NCI-H524 treated with DMSO at 0.1 percent for 48 hours (cell line): ENCODE results near the gene TCF4.

Experiments
- DNase-seq: peaks from one replicate; lab custom pipeline; 2025; lab: John Stamatoyannopoulos, UW

Gene TCF4

GRCh38 chr18:55585920-55586561 is 2.0 kb downstream of the TCF4 start:
- no peak for DNase-seq

- DNase-seq = no peak
These were observed 2.7 kb downstream of the TCF4 start for GRCh38 chr18:55585065-55585919.

DNA sequence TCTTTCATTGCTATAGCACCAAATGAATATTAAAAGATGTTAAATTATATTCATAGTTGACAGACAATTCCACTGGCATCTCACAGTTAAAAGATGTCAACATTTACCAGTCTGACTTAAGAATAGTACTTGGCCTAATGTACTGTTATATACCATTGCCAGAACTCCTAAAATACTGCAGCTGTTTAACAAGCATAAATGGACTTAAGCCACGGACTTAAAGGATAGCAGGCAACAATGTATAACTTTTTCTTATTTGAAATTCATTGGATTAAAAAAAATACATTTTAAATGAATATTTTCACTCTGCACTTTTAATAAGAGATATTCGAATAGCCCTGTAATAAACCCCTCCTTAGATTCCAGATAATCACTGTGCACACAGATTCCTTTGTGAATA is 3.8 kb downstream of the TCF4 start:
- no peak for DNase-seq

DNA sequence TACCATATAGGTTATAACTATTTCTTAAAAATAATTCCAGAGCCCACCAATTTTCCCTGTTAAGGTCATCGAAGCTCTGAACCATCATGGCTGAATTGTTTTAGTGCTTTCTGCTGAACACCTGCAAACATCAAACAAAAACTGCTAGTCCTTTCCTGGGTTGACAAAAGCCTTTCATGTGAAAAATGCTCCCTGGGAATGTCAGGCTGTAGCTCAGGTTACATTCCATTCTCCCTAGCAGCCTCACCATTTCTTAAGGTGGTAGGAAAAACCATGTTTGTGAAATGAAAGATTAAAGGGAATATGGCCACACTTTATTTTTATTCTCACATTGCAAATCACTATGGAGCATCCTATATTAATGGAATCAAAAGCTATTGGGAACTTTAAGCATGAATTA is 5.7 kb downstream of the TCF4 start:
- DNase-seq = no peak

- DNase-seq = no peak
These were observed 8.3 kb downstream of the TCF4 start for GRCh38 chr18:55579501-55580270.

DNA sequence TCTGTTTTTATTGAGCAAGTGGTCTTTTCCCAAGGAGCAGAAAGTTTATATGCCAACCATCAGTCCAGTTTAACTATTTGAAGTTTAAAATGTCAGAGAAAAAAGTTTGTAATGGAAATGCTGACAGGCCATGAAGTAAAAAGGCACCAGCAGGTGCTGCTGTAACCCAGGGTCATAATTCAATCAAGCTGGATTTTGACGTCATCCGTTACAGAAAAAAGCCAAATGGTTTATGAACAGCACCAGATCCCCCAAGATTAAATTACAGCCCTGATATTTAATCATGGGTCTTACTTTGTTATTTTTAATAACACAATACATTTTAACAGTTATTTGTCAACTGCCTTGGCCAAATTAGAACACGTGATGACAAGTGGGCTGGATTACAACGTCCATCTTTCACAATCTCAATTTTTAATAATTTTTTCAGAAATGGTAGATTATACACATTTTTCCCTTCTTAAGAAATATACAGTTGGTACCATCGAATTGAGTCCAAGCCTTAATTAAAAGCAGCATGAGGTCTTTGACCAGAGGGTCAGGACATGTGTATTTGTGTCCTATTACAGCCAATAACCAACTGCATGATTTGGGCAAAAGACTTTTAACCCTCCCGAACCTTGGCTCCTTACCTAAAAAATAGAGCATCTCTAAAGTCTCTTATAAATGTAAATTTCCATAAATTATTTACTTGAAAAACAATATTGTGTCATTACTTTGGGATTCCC is 10.0 kb downstream of the TCF4 start:
- no peak for DNase-seq

GRCh38 chr18:55576001-55576400 is 12.0 kb downstream of the TCF4 start:
- no peak for DNase-seq

DNA sequence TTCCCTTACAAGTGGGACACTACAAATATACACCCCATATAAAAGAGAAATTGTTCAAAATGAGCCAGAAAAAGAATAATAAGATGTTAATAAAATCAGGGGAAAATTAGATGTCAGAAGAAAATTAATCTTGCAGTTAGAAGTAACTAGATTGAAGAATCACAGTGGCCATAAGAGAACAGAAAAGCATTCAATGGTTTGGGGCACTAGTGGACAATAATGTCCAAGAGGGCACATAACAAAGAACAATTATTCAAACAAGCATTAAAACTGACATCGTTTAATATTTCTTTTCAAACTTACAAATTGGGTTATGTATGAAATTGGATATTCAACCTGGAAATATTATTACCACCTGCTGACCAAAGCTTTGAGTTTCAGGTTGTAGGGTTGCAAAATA is 12.9 kb downstream of the TCF4 start:
- DNase-seq = no peak

- no peak for DNase-seq
These were observed 14.6 kb downstream of the TCF4 start for GRCh38 chr18:55573386-55573785.

DNA sequence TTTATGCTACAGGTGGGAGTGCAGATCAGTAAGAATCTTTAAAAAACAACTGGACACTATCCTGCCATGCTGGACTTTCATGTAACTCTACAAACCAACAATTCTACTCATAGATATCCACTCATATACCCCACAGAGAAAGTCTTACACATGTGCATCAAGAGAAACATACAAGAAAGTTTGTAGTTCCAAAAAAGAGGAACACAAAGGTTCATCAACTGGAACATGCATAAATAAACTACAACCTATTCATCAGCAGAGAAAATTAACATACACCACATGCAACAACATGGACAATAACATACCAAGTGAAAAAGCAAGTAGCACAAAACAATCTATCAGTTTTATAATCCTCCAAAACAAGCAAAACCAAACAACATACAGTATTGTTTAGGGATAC is 17.0 kb downstream of the TCF4 start:
- DNase-seq = no peak

DNA sequence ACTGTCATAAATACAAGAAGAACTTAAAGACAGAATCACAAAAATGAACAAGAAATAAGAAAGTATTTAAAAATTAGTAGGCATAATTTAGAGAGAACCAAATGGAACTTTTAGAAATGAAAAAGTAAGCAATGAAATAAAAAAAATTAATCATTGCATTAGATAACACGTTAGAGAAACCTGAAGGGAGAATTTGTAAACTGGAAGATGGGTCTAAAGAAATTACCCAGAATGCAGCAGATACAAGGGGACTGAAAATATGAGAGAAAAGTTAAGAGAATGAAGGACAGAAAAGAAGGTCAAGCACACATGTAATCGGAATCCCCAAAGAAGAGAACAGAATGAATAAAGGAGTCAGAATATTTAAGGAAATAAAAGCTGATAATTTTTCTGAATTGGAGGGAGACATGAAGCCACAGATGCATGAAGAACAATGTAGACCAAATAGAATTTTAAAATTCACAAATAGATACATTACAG is 21.5 kb downstream of the TCF4 start:
- no peak for DNase-seq

DNA sequence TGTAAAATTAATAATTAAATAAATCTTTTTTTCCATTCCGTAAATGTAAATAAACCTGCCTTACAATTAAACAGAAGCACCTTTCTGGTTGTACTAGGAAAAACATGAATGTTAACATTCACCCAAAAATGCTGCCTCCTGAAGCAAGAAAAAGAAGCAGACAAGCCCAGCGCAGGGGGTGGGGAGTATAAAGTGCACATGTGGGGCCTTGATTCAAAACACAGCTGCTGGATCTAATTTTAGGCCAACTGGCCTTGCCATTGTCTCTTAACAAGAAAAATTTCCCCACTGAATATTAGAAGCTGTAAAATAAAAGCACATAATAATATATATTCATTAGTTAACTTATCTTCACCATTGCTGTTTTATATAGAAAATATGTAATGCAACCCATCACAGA is 28.3 kb downstream of the TCF4 start:
- DNase-seq = no peak

DNA sequence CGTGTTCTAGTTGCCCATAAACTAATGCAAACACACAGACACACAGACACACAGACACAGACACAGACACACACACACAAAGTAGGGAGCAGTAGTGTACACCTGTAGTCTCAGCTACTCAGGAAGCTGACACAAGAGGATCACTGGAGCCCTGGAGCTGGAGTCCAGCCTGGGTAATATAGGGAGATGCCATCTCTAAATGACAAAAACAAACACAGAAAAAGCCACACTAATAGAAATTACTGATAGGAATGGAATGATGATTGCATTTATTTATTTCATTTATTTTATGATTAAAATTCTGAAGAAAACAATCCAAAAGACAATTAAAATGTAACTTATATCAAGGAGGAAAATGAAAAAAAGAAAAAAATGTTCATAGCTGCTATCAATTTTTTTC is 30.8 kb downstream of the TCF4 start:
- no peak for DNase-seq

DNA sequence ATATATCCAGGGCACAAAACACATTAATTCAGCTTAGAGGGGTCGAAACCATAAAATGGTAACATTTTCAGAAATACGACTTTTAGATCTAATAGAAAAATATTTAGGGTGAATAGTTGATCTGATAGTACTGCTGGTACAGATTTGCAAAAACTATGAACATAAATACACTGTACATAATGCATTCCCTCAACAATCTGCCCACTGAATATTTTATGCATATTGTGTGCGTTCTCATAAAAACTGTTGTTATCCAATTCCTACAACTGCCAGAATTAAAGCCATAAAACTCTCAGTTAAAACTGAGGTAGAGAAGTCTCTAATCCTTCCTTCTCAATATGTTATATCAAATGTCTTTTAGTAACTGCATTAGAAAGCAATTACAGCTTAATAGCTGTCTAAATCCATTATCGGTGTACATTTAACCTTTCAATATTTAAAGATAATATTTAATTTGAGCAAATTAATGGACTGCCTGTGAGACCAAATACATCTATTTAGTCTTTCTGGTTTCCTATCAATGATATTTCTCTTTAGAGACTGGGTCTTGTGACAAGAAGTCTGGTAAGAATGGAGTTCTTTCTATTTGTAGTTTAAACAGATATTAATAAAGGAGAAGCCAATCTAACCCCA is 32.5 kb downstream of the TCF4 start:
- no peak for DNase-seq

DNA sequence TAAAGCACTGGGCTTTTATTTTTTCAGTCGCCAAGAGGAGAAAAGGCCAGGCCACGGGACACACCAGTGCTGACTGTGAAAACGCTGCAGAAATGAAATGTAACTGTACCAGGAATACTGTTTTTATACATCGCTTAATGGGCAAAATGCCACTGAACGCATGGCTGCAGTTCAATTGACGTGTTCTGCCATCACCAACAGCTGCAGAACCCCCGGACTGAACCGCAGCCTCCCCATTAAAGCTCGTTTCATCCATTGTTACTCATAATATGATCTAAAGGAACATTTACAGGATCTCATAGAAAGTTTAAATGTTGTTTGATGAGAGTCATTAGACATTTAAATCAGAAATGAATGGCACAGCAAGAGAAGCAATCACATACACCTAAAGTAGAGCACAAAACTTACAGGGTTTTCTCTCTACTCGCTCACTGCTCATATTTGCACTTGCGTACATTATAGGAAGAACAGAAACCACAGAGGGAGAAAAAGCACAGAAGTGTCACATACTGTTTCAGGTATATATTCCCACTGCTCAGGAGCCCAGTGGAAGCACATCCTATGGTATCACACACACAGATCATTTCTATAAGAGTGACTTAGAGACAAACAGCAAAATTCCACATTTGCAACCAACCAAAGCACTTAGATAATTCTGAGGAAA is 35.3 kb downstream of the TCF4 start:
- DNase-seq = no peak

DNA sequence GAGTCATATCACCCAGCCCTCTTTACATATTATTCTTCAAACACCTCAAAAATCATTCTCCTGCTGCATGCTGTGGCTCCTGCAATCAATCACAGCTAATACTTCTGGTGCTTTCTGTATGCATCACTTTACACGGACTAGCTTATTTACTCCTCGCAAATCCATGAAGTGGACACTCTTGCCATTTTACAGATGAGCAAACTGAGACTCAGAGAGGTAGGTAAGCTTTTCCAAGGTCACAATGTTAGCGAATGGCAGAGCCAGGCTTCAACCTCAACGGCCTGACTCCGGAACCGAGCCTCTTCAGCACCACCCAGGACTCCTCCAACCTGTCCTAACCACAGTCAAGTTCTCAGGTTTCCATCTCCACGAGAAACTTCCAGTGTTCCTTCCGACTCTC is 36.8 kb downstream of the TCF4 start:
- no peak for DNase-seq

GRCh38 chr18:55550471-55550870 is 37.5 kb downstream of the TCF4 start:
- DNase-seq = no peak

DNA sequence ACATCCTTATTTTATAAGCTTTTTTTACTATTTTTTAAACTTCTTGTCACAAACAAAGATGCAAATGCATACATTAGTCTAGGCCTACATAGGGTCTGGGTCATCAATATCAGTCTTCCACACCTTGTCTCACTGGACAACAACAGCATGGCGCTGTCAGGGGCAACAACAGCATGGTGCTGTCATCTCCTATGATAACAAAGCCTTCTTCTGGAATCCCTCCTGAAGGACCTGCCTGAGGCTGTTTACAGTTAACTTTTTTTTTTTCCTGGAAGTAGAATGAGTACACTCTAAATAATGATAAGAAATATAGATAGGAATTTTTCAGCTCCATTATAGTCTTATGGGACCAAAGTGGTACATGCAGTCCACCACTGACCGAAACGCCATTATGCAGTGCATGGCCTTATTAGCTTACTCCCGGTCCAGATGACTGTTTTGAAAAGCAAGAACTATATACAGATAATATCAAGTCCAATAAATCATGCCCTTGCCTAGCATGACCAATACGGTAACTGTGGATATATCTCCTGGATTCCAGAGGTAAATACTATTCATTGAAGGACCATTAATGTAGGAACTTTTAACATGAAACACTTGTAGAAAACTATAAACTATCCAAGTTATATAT is 38.4 kb downstream of the TCF4 start:
- no peak for DNase-seq

DNA sequence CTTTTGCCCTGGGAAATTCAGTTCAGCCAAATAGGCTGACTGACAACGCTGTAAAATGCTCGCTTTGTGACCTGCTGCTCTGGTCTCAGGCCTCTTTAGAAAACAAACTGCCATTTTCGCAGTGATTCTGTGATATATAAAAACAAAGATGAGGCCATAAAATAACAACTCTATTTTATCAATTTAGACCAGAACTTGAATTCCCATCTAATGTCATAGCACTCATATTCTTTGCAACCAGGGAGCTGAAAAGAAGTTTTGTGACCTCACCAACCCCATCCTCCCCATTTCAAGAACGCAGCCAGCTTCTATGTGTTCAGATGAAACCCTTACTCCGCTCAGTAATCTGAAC is 40.3 kb downstream of the TCF4 start:
- DNase-seq = no peak

GRCh38 chr18:55546851-55547704 is 40.9 kb downstream of the TCF4 start:
- DNase-seq = peak; percentile 6
